WERI-Rb-1 (cell line): ENCODE data around the gene IDE.

Experiments
- DNase-seq: peaks from one replicate; pipeline ENCODE4 v3.0.0-alpha.2; 2020
- H3K27ac ChIP-seq: fragments of 250-450 bp; sonication (Bioruptor Pico); 2 replicates; pipeline ENCODE4 v1.5.1; 2020; ENCODE audit warnings: mild to moderate bottlenecking, moderate library complexity
- H3K27me3 ChIP-seq: fragments of 250-450 bp; sonication (Bioruptor Pico); 2 replicates; pipeline ENCODE4 v1.5.1; 2021; ENCODE audit warnings: mild to moderate bottlenecking, low read depth, moderate library complexity; ENCODE audit not compliant: insufficient read depth, severe bottlenecking
- H3K36me3 ChIP-seq: fragments of 250-450 bp; sonication (Bioruptor Pico); 2 replicates; pipeline ENCODE4 v1.5.1; 2020; ENCODE audit warnings: mild to moderate bottlenecking, moderate library complexity
- H3K4me3 ChIP-seq: 2 replicates; pipeline ENCODE4 v1.5.1; 2011; ENCODE audit warnings: low read depth, mild to moderate bottlenecking, control low read depth, low read length
- H3K9me3 ChIP-seq: fragments of 250-450 bp; sonication (Bioruptor Pico); 2 replicates; pipeline ENCODE4 v1.5.1; 2021; ENCODE audit warnings: mild to moderate bottlenecking, moderate library complexity; ENCODE audit not compliant: severe bottlenecking
- CTCF ChIP-seq: IDR thresholded peaks from 2 replicates; pipeline ENCODE4 v1.5.1; 2011; ENCODE audit warnings: low read depth, mild to moderate bottlenecking, control low read depth, inconsistent platforms, low read length

IDE gene

DNA sequence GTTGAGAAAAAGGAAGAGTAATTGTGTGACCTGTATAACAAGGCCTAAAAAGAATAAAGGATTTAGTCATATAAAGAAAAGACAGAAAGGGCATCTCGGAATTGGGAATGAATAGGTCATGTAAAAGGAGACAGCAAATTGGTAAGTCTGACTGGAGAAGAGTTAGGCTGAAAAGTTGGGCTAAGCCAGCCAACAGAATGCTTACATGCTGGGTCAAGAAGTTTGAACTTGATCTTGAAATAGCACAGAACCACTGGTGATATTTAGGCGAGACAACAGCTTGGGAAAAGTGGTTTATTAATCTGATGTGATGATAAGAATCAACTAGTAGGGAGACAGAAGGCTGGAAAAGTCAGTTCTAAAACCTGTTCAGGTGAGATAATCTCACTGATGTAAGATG is 4.8 kb downstream of the IDE start:
- Histone ChIP-seq H3K27ac (no peak overlapping the region), H3K27me3 (no peaks in the 10 kb centered on the region), H3K4me3 (no peak overlapping the region), H3K9me3 (no peaks in the 10 kb centered on the region), H3K36me3 (peaks cover 37% of the 10 kb centered on the region)
- DNase-seq: no peak
- no peak for TF ChIP-seq CTCF

DNA sequence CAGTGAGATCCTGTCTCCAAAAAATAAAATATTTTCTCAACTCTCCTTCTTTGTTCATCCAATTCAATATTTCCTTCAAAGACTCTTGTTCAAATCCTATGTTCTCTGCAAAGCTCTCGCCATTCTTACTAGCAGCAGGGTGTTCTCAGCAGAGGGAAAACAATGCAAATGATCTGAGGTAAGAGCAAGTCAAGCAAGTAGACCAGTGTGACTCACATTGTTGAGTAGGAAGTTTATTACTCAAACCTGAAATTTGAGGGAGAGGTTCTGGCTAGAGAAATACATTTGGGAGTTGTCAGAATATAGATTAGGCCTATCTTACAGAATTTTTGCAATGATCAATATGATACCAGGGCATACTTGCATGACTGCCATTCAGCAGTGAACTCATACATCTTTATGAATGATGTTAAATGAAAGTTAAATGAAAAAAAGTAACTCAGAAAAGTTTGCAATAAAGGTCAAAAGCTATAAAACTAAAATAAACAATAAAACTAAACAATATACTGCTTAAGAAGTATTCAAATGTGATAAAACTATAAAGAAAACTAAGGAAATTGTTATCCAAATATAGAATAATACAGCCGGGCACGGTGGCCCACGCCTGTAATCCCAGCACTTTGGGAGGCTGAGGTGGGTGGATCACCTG is 5.8 kb downstream of the IDE start:
- TF ChIP-seq CTCF: no peak
- DNase-seq: no peak
- Histone ChIP-seq H3K27ac (no peak overlapping the region), H3K27me3 (no peaks in the 10 kb centered on the region), H3K36me3 (peaks cover 38% of the 10 kb centered on the region), H3K9me3 (no peaks in the 10 kb centered on the region), H3K4me3 (no peak overlapping the region)

DNA sequence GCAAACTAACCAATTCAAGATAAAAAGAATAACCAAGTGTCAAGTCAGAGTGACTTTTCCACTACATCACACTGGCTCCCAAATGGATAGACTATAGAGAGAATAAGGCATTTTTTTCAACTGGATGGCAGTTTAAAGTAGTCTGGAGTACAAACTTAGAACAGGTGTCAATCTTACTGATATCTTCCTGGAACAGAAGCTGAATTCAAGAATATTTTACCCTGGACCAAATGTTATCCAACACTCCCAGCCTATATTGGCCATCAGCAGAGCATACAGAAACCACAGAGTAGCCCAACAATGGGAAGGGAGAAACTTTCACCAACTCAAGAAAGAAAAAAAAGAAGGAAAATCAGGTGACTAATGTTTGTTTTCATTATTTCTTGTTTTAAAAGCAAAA is 11.5 kb downstream of the IDE start:
- no peak for DNase-seq
- H3K36me3 ChIP-seq: peaks cover 32% of the 10 kb centered on the region
- H3K27ac ChIP-seq: no peak overlapping the region
- H3K27me3 ChIP-seq: no peaks in the 10 kb centered on the region
- no peaks in the 10 kb centered on the region for H3K9me3 ChIP-seq
- no peak overlapping the region for H3K4me3 ChIP-seq
- no peak for TF ChIP-seq CTCF

- TF ChIP-seq CTCF: no peak
- Histone ChIP-seq H3K27ac (no peak overlapping the region), H3K9me3 (no peaks in the 10 kb centered on the region), H3K4me3 (no peak overlapping the region), H3K36me3 (peaks cover 53% of the 10 kb centered on the region), H3K27me3 (no peaks in the 10 kb centered on the region)
- DNase-seq: no peak
These were observed 14.8 kb downstream of the IDE start for GRCh38 chr10:92559046-92559445.

DNA sequence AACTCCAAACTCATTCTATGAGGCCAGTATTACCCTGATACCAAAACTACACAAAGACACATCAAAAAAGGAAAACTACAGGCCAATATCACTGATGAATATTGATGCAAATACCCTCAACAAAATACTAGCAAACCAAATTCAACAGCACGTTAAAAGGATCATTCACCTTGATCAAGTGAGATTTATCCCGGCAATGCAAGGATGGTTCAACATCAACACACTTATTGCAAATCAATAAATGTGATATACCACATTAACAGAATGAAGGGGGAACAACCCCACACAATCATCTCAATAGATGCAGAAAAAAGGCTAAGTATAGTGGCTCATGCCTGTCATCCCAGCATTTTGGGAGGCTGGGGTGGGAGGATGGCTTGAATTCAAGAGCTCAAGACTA is 19.9 kb downstream of the IDE start:
- TF ChIP-seq CTCF: no peak
- no peaks in the 10 kb centered on the region for H3K27me3 ChIP-seq
- H3K27ac ChIP-seq: no peak overlapping the region
- H3K36me3 ChIP-seq: peaks cover 39% of the 10 kb centered on the region
- no peak overlapping the region for H3K4me3 ChIP-seq
- no peak for DNase-seq
- H3K9me3 ChIP-seq: no peaks in the 10 kb centered on the region

GRCh38 chr10:92552310-92552709 is 21.6 kb downstream of the IDE start:
- no peak for DNase-seq
- TF ChIP-seq CTCF: peak; percentile 22; the same call in 1 of the 2 replicates
- H3K36me3 ChIP-seq: peaks cover 29% of the 10 kb centered on the region
- H3K9me3 ChIP-seq: no peaks in the 10 kb centered on the region
- H3K27me3 ChIP-seq: no peaks in the 10 kb centered on the region
- no peak overlapping the region for H3K27ac ChIP-seq
- H3K4me3 ChIP-seq: no peak overlapping the region
